K562 (cell line): Measurements from ENCODE around the gene PTPRE. TPM values are rescaled to one million over a fixed set of nuclear protein-coding genes. Genes with fewer than 3 reads are reported as not detected.
"Not testable (repeated sequence)": the region's sequence is repeated elsewhere in the genome, so short reads cannot be mapped to it uniquely, and the experiment has no call there.

Experiments used
- ATAC-seq: fragments of 200-7000 bp; cut with Tn5 transposase; 3 replicates; pipeline ENCODE4 v1.9.1; 2020; ENCODE audit warnings: moderate library complexity
- BruUV-seq: library from RNA; stranded (reverse); fragments of 400-500 nt; replicated peaks from 2 replicates; lab custom pipeline; 2021; lab: Mats Ljungman, UMichigan
- CTCF ChIA-PET: fragments of 300-600 bp; formaldehyde crosslinking; extraction: SDS; loops from one replicate; lab custom pipeline; 2021; ENCODE audit warnings: low intra/inter-chr PET ratio; lab: Yijun Ruan, JAX
- POLR2A ChIA-PET: fragments of 300-600, 350-650 bp; sonication (Branson Sonifier 250); formaldehyde crosslinking; extraction: SDS; loops from one replicate; lab custom pipeline; 2021; ENCODE audit warnings: antibody characterized with exemption, inconsistent platforms; lab: Yijun Ruan, JAX
- DNase-seq, 4 experiments: peaks; one replicate each; pipeline versions ENCODE4 v3.0.0 to v3.0.0-alpha.2; 2011 to 2018; ENCODE audit warnings: low spot score in 3 of 4, mixed read lengths in 3 of 4; ENCODE audit errors: extremely low read depth in 1 of 4
- FAIRE-seq: peaks from 2 replicates; lab custom pipeline; 2011; peaks lifted over from hg19 to GRCh38; lab: Jason Lieb, UNC
- H2AFZ ChIP-seq: 2 replicates; pipeline ENCODE4 v1.6.0; 2011; ENCODE audit warnings: low read depth, low read length, control low read depth, inconsistent platforms
- H3K27ac ChIP-seq: fragments of 200-600 bp; 3 replicates; pipeline ENCODE4 v1.8.0; 2011; ENCODE audit warnings: low read depth, mild to moderate bottlenecking, control low read depth, inconsistent platforms, low read length, moderate library complexity, mixed read lengths; ENCODE audit errors: extremely low read depth
- H3K27me3 ChIP-seq, 2 experiments: fragments of 300-600 bp in 1 of 2; 2 replicates in 1 of 2; 3 replicates in 1 of 2; pipeline versions ENCODE4 v1.6.0 to v1.8.0; 2011; ENCODE audit warnings: inconsistent platforms in 2 of 2, low read length in 2 of 2, mild to moderate bottlenecking in 1 of 2, mixed read lengths in 1 of 2, moderate library complexity in 1 of 2; ENCODE audit not compliant: control insufficient read depth in 2 of 2, insufficient read depth in 2 of 2
- H3K36me3 ChIP-seq: fragments of 300-600 bp; 3 replicates; pipeline ENCODE4 v1.8.0; 2011; ENCODE audit warnings: mild to moderate bottlenecking, low read length, inconsistent platforms; ENCODE audit not compliant: control insufficient read depth, insufficient read depth
- H3K4me1 ChIP-seq, 2 experiments: fragments of 200-600 bp in 1 of 2; replicated peaks in 1 of 2; 2 replicates in 1 of 2; 3 replicates in 1 of 2; pipeline versions ENCODE4 v1.5.1 to v1.8.0; 2011; ENCODE audit warnings: inconsistent platforms in 2 of 2, low read length in 2 of 2, mild to moderate bottlenecking in 1 of 2, mixed read lengths in 1 of 2, moderate library complexity in 1 of 2; ENCODE audit not compliant: control insufficient read depth in 2 of 2, insufficient read depth in 2 of 2
- H3K4me2 ChIP-seq: 2 replicates; pipeline ENCODE4 v1.6.1; 2011; ENCODE audit warnings: low read length, control low read depth, inconsistent platforms, mixed read lengths; ENCODE audit not compliant: insufficient read depth
- H3K4me3 ChIP-seq: fragments of 200-600 bp; sonication (generic), shearing (Covaris generic); 2 replicates; pipeline ENCODE4 v1.5.1; 2016; ENCODE audit warnings: control low read depth, inconsistent platforms
- H3K79me2 ChIP-seq: fragments of 200-600 bp; 3 replicates; pipeline ENCODE4 v1.8.0; 2011; ENCODE audit warnings: low read length, inconsistent platforms; ENCODE audit not compliant: control insufficient read depth, insufficient read depth
- H3K9ac ChIP-seq, 2 experiments: 2 replicates each; pipeline versions ENCODE4 v1.6.0 to v1.6.1; 2011; ENCODE audit warnings: low read depth in 2 of 2, low read length in 2 of 2, control low read depth in 1 of 2, inconsistent platforms in 1 of 2, mild to moderate bottlenecking in 1 of 2, mixed read lengths in 1 of 2; ENCODE audit not compliant: insufficient read depth in 1 of 2
- H3K9me1 ChIP-seq: one replicate; pipeline ENCODE4 v1.6.0; 2011; ENCODE audit warnings: inconsistent platforms, mild to moderate bottlenecking, low read length, moderate library complexity; ENCODE audit not compliant: control insufficient read depth, insufficient read depth
- H3K9me3 ChIP-seq: replicated peaks from 2 replicates; pipeline ENCODE4 v1.5.1; 2011; ENCODE audit warnings: low read depth, low read length, inconsistent platforms; ENCODE audit not compliant: control insufficient read depth, insufficient read depth
- H4K20me1 ChIP-seq: replicated peaks from 2 replicates; pipeline ENCODE4 v1.6.1; 2011; ENCODE audit warnings: low read length, inconsistent platforms, mixed read lengths; ENCODE audit not compliant: control insufficient read depth, insufficient read depth
- EGR1 ChIP-seq: fragments of 450-650 bp; conservative IDR thresholded peaks from 2 replicates; pipeline ENCODE4 v1.6.1; 2017; ENCODE audit warnings: mild to moderate bottlenecking
- GATA2 ChIP-seq: sonication (generic); formaldehyde crosslinking; IDR thresholded peaks from 2 replicates; pipeline ENCODE4 v1.4.0; 2020; ENCODE audit warnings: mild to moderate bottlenecking, missing genetic modification reagents
- GTF2F1 ChIP-seq: IDR thresholded peaks from 2 replicates; pipeline ENCODE4 v1.6.1; 2011; ENCODE audit warnings: low read depth, low read length, improper control_type of control experiment
- HDGF ChIP-seq: fragments of 450-650 bp; IDR thresholded peaks from 2 replicates; pipeline ENCODE4 v1.6.1; 2016
- HNRNPH1 ChIP-seq: fragments of 200-400 bp; formaldehyde crosslinking; optimal IDR thresholded peaks from 2 replicates; pipeline ENCODE3; 2017; ENCODE audit warnings: low read depth, mild to moderate bottlenecking, low read length, moderate library complexity
- KDM2B ChIP-seq: fragments of 250-450 bp; sonication (Bioruptor Pico); IDR thresholded peaks from 2 replicates; pipeline ENCODE4 v1.8.0; 2021; ENCODE audit warnings: mild to moderate bottlenecking, moderate library complexity
- NFIC ChIP-seq: fragments of 450-650 bp; IDR thresholded peaks from 2 replicates; pipeline ENCODE4 v1.6.1; 2017; ENCODE audit warnings: mild to moderate bottlenecking, inconsistent platforms
- POLR2AphosphoS2 ChIP-seq: IDR thresholded peaks from 2 replicates; pipeline ENCODE4 v1.6.1; 2012; ENCODE audit warnings: low read length, improper control_type of control experiment
- RBM15 ChIP-seq: fragments of 200-400 bp; formaldehyde crosslinking; IDR thresholded peaks from 2 replicates; pipeline ENCODE4 v1.6.1; 2018; ENCODE audit warnings: mild to moderate bottlenecking, low read length, moderate library complexity; ENCODE audit not compliant: insufficient read depth
- RFX5 ChIP-seq: IDR thresholded peaks from 2 replicates; pipeline ENCODE4 v1.6.1; 2011; ENCODE audit warnings: low read depth, mild to moderate bottlenecking, improper control_type of control experiment, low read length
- ZNF121 ChIP-seq: sonication (generic); formaldehyde crosslinking; conservative IDR thresholded peaks from 2 replicates; pipeline ENCODE4 v1.8.0; 2022; ENCODE audit warnings: missing genetic modification reagents
- ZNF232 ChIP-seq: sonication (generic); formaldehyde crosslinking; IDR thresholded peaks from 2 replicates; pipeline ENCODE4 v1.8.0; 2022; ENCODE audit warnings: mild to moderate bottlenecking, missing genetic modification reagents
- ZNF354B ChIP-seq: fragments of 250-450 bp; sonication (Bioruptor Pico); IDR thresholded peaks from 2 replicates; pipeline ENCODE4 v1.4.0; 2020
- ZNF384 ChIP-seq: IDR thresholded peaks from 2 replicates; pipeline ENCODE4 v1.6.1; 2012; ENCODE audit warnings: low read depth, low read length, improper control_type of control experiment
- WGBS: fragments of 100-300 bp; shearing (Covaris generic); methylation state at CpG from one replicate; pipeline ENCODE4 v1.1.6; 2016; ENCODE audit warnings: low coverage, mixed read lengths; ENCODE audit not compliant: insufficient coverage; ENCODE audit errors: missing lambda C conversion rate; 5-methylcytosine and 5-hydroxymethylcytosine counted together
- in situ Hi-C: fragments of 300-500 bp; cut with MboI; formaldehyde crosslinking; loops from 4 replicates; pipeline ENCODE4 v1.15.0; 2018; ENCODE audit warnings: inconsistent platforms, mixed read lengths
- intact Hi-C: fragments of 100-400 bp; cut with micrococcal nuclease; formaldehyde crosslinking; loops from 2 replicates; pipeline ENCODE4 v1.14.2; 2022
- polyA plus RNA-seq, 8 experiments: library from polyadenylated mRNA; depleted of rRNA in 4 of 8; stranded (reverse) in 5 of 8; unstranded in 3 of 8; fragments of >200 nt; fragmentation: Nextera tagmentation in 2 of 8; fragmentation: Illumina TruSeq in 1 of 8; extraction: Ambion mirVana in 2 of 8; extraction: Trizol in 1 of 8; gene quantifications; 2 replicates each; pipeline versions ENCODE4 v1.2.1 to v1.2.3, GENCODE V29; 2011 to 2014; ENCODE audit warnings: inconsistent platforms in 1 of 8, missing spikeins in 1 of 8
- total RNA-seq, 7 experiments: library from RNA; depleted of rRNA in 6 of 7; stranded (reverse); fragments of >200 nt in 6 of 7; fragmentation: Illumina TruSeq in 2 of 7; extraction: Trizol in 2 of 7; gene quantifications; 2 replicates each; pipeline versions ENCODE4 v1.2.1 to v1.2.3, GENCODE V29; 2011 to 2021; ENCODE audit warnings: low replicate concordance in 1 of 7

PTPRE gene
- total and polyA plus RNA-seq, 9 of the 15 experiments (the other 6 are each of a cell fraction or from before 2014, with no cell fraction given), result 0.01 to 0.13 (median 0.04) TPM; not detected in 4

DNA sequence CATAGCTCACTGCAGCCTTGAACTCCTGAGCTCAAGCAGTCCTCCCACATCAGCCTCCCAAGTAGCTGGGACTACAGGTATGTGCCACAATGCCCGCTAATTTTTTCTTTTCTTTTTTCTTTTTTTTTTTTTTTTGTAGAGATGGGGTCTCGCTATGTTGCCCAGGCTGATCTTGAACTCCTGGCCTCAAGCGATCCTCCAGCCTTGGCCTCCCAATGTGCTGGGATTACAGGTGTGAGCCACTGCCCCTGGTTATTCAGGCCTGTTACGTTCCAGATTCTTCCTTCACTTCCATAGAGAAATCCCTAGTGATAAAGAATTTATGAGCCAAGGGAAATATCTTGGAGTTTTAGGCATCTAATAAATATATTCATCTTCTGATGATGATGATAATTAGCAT is 187.7 kb downstream of the PTPRE start:
- H3K27me3 ChIP-seq, H3K27ac ChIP-seq, H3K4me2 ChIP-seq, BruUV-seq, H4K20me1 ChIP-seq, in situ Hi-C loops, H3K4me3 ChIP-seq, CTCF ChIA-PET, H3K79me2 ChIP-seq, H3K9me3 ChIP-seq, intact Hi-C loops, FAIRE-seq, H3K9ac ChIP-seq, H3K9me1 ChIP-seq, H2AFZ ChIP-seq, DNase-seq, H3K4me1 ChIP-seq, ATAC-seq: not testable (repeated sequence)
- POLR2A ChIA-PET, result interaction anchor here (0.7 kb wide), 1 partner anchor 371 kb away, joined by 3 read pairs; no protein-coding TSS in a partner anchor
- WGBS, result 89% methylated on average over 1 of the region's 4 CpGs
- H3K36me3 ChIP-seq, result peaks cover 26% of the 10 kb centered on the region; the same call in 2 of the 3 replicates
- TF ChIP-seq ZNF121 (CRISPR knock-in tag), result peak; percentile 39; the same call in 1 of the 2 replicates

- H3K4me3 ChIP-seq, result no peak overlapping the region
- ChIA-PET POLR2A (interaction anchor here (0.7 to 1.0 kb wide), 2 partner anchors 9 to 371 kb away, joined by 3 read pairs; no protein-coding TSS in a partner anchor), CTCF (no interaction called here)
- peaks cover 0 to 4% of the 10 kb centered on the region in 2 experiments; a peak in 1 of 5 replicates for H3K27me3 ChIP-seq
- WGBS, result 49% methylated on average over 5 of the region's 11 CpGs
- no peaks in the 10 kb centered on the region; a peak in 1 of 5 replicates for H3K4me1 ChIP-seq
- BruUV-seq, result no TSS peak
- intact Hi-C loops (no loop called here), in situ Hi-C loops (no loop called here)
- H3K27ac ChIP-seq, result no peak overlapping the region
- H3K9ac ChIP-seq, result no peak overlapping the region
- H2AFZ ChIP-seq, result no peak overlapping the region
- no peaks in the 10 kb centered on the region for H3K9me3 ChIP-seq
- FAIRE-seq (no peak), ATAC-seq (peak; percentile 21; the same call in 2 of the 3 replicates), DNase-seq (peak in 1 of 4 experiments; percentile 28)
- 0 out of 2 replicates have a peak, but pooled peaks cover 4% of the 10 kb centered on the region for H4K20me1 ChIP-seq
- TF ChIP-seq ZNF384 (no peak), HNRNPH1 (no peak), RFX5 (no peak), NFIC (peak; percentile 29; the same call in 1 of the 2 replicates), RBM15 (no peak), EGR1 (peak; percentile 36; the same call in 1 of the 2 replicates), KDM2B (CRISPR knock-in tag) (no peak), GTF2F1 (no peak), ZNF232 (CRISPR knock-in tag) (no peak), GATA2 (CRISPR knock-in tag) (no peak), ZNF354B (no peak), POLR2AphosphoS2 (peak; percentile 45; the same call in 1 of the 2 replicates), HDGF (no peak)
- no peaks in the 10 kb centered on the region for H3K9me1 ChIP-seq
- no peaks in the 10 kb centered on the region for H3K79me2 ChIP-seq
- no peak overlapping the region for H3K4me2 ChIP-seq
- peaks cover 32% of the 10 kb centered on the region; the same call in 2 of the 3 replicates for H3K36me3 ChIP-seq
Measured at GRCh38 chr10:128095027-128095752, 188.3 kb downstream of the PTPRE start.
